PC-3 (cell line): Measurements from ENCODE around the gene NIPAL4. TPM values are rescaled to one million over a fixed set of nuclear protein-coding genes. Genes with fewer than 3 reads are reported as not detected.

Experiments used
- ATAC-seq: fragments of 200-7000 bp; cut with Tn5 transposase; 2 replicates; pipeline ENCODE4 v1.9.1; 2020; ENCODE audit warnings: mild to moderate bottlenecking, moderate library complexity
- BruUV-seq: library from RNA; stranded (reverse); fragments of 400-500 nt; replicated peaks from 2 replicates; lab custom pipeline; 2021; lab: Mats Ljungman, UMichigan
- CTCF ChIA-PET: fragments of 300-600 bp; sonication (Branson Sonifier 250); formaldehyde crosslinking; loops from one replicate; lab custom pipeline; 2022; ENCODE audit warnings: antibody characterized with exemption; lab: Charles Lee
- POLR2A ChIA-PET: fragments of 300-600 bp; sonication (Branson Sonifier 250); formaldehyde crosslinking; loops from one replicate; lab custom pipeline; 2022; ENCODE audit warnings: antibody characterized with exemption; ENCODE audit not compliant: unreplicated experiment; lab: Charles Lee
- DNase-seq: peaks from one replicate; pipeline ENCODE4 v3.0.0-alpha.2; 2015
- H2AFZ ChIP-seq: fragments of 300-600 bp; sonication (generic); 2 replicates; pipeline ENCODE4 v1.6.0; 2016; ENCODE audit warnings: antibody characterized with exemption, low read length
- H3F3A ChIP-seq: fragments of 300-600 bp; sonication (generic); one replicate; pipeline ENCODE4 v1.6.0; 2017; ENCODE audit warnings: antibody characterized with exemption, low read length, control low read depth, mild to moderate bottlenecking; ENCODE audit not compliant: unreplicated experiment
- H3K27ac ChIP-seq: fragments of 300-600 bp; sonication (generic); 2 replicates; pipeline ENCODE4 v1.5.1; 2016; ENCODE audit warnings: mild to moderate bottlenecking, low read length
- H3K27me3 ChIP-seq: fragments of 300-600 bp; sonication (generic); 2 replicates; pipeline ENCODE4 v1.6.1; 2016; ENCODE audit warnings: low read length, mixed read lengths
- H3K36me3 ChIP-seq: fragments of 300-600 bp; sonication (generic); 2 replicates; pipeline ENCODE4 v1.6.1; 2016; ENCODE audit warnings: low read depth, mixed run types, low read length, mixed read lengths
- H3K4me1 ChIP-seq: fragments of 300-600 bp; sonication (generic); 2 replicates; pipeline ENCODE4 v1.5.1; 2016; ENCODE audit warnings: low read length; ENCODE audit not compliant: insufficient read depth
- H3K4me2 ChIP-seq: fragments of 300-600 bp; sonication (generic); 2 replicates; pipeline ENCODE4 v1.6.0; 2016; ENCODE audit warnings: low read length
- H3K4me3 ChIP-seq: fragments of 300-600 bp; sonication (generic); 2 replicates; pipeline ENCODE4 v1.5.1; 2016; ENCODE audit warnings: mild to moderate bottlenecking, low read length, mixed read lengths
- H3K79me2 ChIP-seq: fragments of 300-600 bp; sonication (generic); 2 replicates; pipeline ENCODE4 v1.6.1; 2017; ENCODE audit warnings: low read length, mixed read lengths
- H3K9ac ChIP-seq: fragments of 300-600 bp; sonication (generic); 2 replicates; pipeline ENCODE4 v1.6.0; 2016; ENCODE audit warnings: mild to moderate bottlenecking, low read length
- H3K9me2 ChIP-seq: fragments of 300-600 bp; sonication (generic); replicated peaks from 2 replicates; pipeline ENCODE4 v1.6.1; 2016; ENCODE audit warnings: mixed run types, low read length, mixed read lengths
- H3K9me3 ChIP-seq: fragments of 300-600 bp; sonication (generic); 2 replicates; pipeline ENCODE4 v1.6.1; 2016; ENCODE audit warnings: low read length, mixed read lengths
- H4K20me1 ChIP-seq: fragments of 300-600 bp; sonication (generic); 2 replicates; pipeline ENCODE4 v1.6.1; 2016; ENCODE audit warnings: low read length, mixed read lengths
- CTCF ChIP-seq: fragments of 300-600 bp; sonication (generic); conservative IDR thresholded peaks from 2 replicates; pipeline ENCODE4 v1.5.1; 2017; ENCODE audit warnings: antibody characterized with exemption, low read depth, mild to moderate bottlenecking, low read length
- EZH2 ChIP-seq: fragments of 300-600 bp; sonication (generic); IDR thresholded peaks from one replicate; pipeline ENCODE4 v1.6.1; 2017; ENCODE audit warnings: antibody characterized with exemption, mild to moderate bottlenecking, low read length; ENCODE audit not compliant: unreplicated experiment
- EZH2phosphoT487 ChIP-seq: fragments of 300-600 bp; sonication (generic); IDR thresholded peaks from 2 replicates; pipeline ENCODE4 v1.6.1; 2018; ENCODE audit warnings: mild to moderate bottlenecking, antibody characterized with exemption, low read length, borderline replicate concordance
- intact Hi-C: fragments of 100-400 bp; cut with micrococcal nuclease; formaldehyde crosslinking; loops from 2 replicates; pipeline ENCODE4 v1.9.0; 2023
- total RNA-seq: library from RNA; depleted of rRNA; stranded (reverse); fragments of >200 nt; gene quantifications from 2 replicates; pipeline ENCODE4 v1.2.3, GENCODE V29; 2014; rRNA removed

The NIPAL4 gene
- total RNA-seq, 1 experiment from 2014 or later, result 1.8 TPM

DNA sequence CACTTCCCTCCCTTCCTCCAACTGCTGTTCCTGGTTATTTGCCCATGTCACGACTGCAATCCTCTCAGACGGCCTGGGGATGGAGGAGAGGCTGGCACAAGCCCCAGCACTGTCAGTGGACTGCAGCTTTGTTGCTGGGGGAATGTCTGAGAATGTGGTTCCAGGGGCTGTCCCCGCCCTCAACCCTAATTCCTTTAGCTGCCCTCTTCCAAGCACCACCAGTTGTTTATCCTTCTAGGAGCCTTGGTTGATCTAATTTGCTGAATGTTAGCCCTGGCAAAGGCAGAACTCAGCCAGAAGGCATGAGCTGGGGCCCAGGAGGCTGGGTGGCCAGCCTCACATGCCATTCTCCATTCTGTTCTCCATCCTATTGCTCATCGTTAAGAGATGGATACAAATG lies 64.0 kb downstream of the NIPAL4 start:
- POLR2A ChIA-PET, result no interaction called here
- H3K27me3 ChIP-seq, result no peaks in the 10 kb centered on the region
- no peak for DNase-seq
- no peak for ATAC-seq
- no peak overlapping the region for H3K27ac ChIP-seq
- H3K4me1 ChIP-seq, result no peaks in the 10 kb centered on the region
- CTCF ChIA-PET, result no interaction called here
- H3K79me2 ChIP-seq, result peaks cover 30% of the 10 kb centered on the region
- no TSS peak for BruUV-seq
- H3K36me3 ChIP-seq, result peaks cover 59% of the 10 kb centered on the region
- no peaks in the 10 kb centered on the region for H3K9me2 ChIP-seq
- no peak overlapping the region for H3K4me3 ChIP-seq
- H2AFZ ChIP-seq, result no peak overlapping the region
- H3K4me2 ChIP-seq, result no peak overlapping the region
- no peaks in the 10 kb centered on the region for H4K20me1 ChIP-seq
- intact Hi-C loops, result no loop called here
- no peaks in the 10 kb centered on the region for H3F3A ChIP-seq
- no peaks in the 10 kb centered on the region for H3K9me3 ChIP-seq
- TF ChIP-seq EZH2phosphoT487 (no peak), EZH2 (no peak), CTCF (no peak)
- H3K9ac ChIP-seq, result no peak overlapping the region

Other genes with a start within 250 kb of the NIPAL4 start
- gene CYFIP2, start 194.1 kb upstream of the NIPAL4 start, total RNA-seq, result 30.4 and 36.0 TPM in 2 replicates
- 115 and 130 TPM in 2 replicates for gene ADAM19, start 115.6 kb downstream of the NIPAL4 start, total RNA-seq
- 0.51 TPM in 1 of 2 replicates, not detected in the other for gene SOX30, start 192.2 kb downstream of the NIPAL4 start, total RNA-seq
- gene C5orf52, start 211.3 kb downstream of the NIPAL4 start, total RNA-seq, result 0.84 TPM in 1 of 2 replicates, not detected in the other